HFF-Myc (cell line): ENCODE data around the gene LIMCH1.
A peak's percentile ranks its signal among the peaks of the same experiment; 100 is the strongest.

ENCODE experiments used
- DNase-seq: peaks from one replicate; pipeline ENCODE4 v3.0.0-alpha.2; 2011; ENCODE audit warnings: low read depth; ENCODE audit errors: extremely low read depth
- H3K4me3 ChIP-seq: replicated peaks from 2 replicates; pipeline ENCODE4 v1.5.1; 2011; ENCODE audit warnings: low read depth, mild to moderate bottlenecking, control low read depth, low read length
- CTCF ChIP-seq: IDR thresholded peaks from 2 replicates; pipeline ENCODE4 v1.5.1; 2012; ENCODE audit warnings: mild to moderate bottlenecking, low read depth, low read length, control low read depth; ENCODE audit errors: missing control alignments

LIMCH1 gene

GRCh38 chr4:41719417-41719816, 181.5 kb downstream of the LIMCH1 start:
- no peak for TF ChIP-seq CTCF
- DNase-seq: no peak

GRCh38 chr4:41722181-41722580, 184.2 kb downstream of the LIMCH1 start:
- no peak overlapping the region for H3K4me3 ChIP-seq
- no peak for DNase-seq
- TF ChIP-seq CTCF: no peak

More at GRCh38 chr4:41719417-41719816, 181.5 kb downstream of the LIMCH1 start:
- no peak overlapping the region for H3K4me3 ChIP-seq

- no peak for DNase-seq
- no peak overlapping the region for H3K4me3 ChIP-seq
- TF ChIP-seq CTCF: no peak
Observed at GRCh38 chr4:41723286-41723685, 185.3 kb downstream of the LIMCH1 start.

- no peak for DNase-seq
- TF ChIP-seq CTCF: peak; percentile 19
- no peak overlapping the region for H3K4me3 ChIP-seq
Observed at GRCh38 chr4:41725254-41725653, 187.3 kb downstream of the LIMCH1 start.

- no peak overlapping the region for H3K4me3 ChIP-seq
- no peak for TF ChIP-seq CTCF
- no peak for DNase-seq
Observed at GRCh38 chr4:41727861-41728572, 190.1 kb downstream of the LIMCH1 start.

- TF ChIP-seq CTCF: no peak
- H3K4me3 ChIP-seq: no peak overlapping the region
- no peak for DNase-seq
Observed at GRCh38 chr4:41728573-41728913, 190.6 kb downstream of the LIMCH1 start.
